K562 (cell line): ENCODE data around the gene MAPKAPK2. TPM values are rescaled to one million over a fixed set of nuclear protein-coding genes. Genes with fewer than 3 reads are reported as not detected.

Experiments
- BRCA1 ChIP-seq, 2 experiments: fragments of 450-650 bp in 1 of 2; sonication (generic) in 1 of 2; formaldehyde crosslinking in 1 of 2; IDR thresholded peaks; 2 replicates each; pipeline versions ENCODE4 v1.5.0 to v1.6.1; 2017 to 2020; ENCODE audit warnings: mild to moderate bottlenecking in 1 of 2, missing genetic modification reagents in 1 of 2
- CC2D1A ChIP-seq: fragments of 450-650 bp; IDR thresholded peaks from 2 replicates; pipeline ENCODE4 v1.6.1; 2017; ENCODE audit warnings: mild to moderate bottlenecking
- GABPB2 ChIP-seq: fragments of 250-450 bp; sonication (Bioruptor Pico); conservative IDR thresholded peaks from 2 replicates; pipeline ENCODE4 v1.5.1; 2021; ENCODE audit warnings: mild to moderate bottlenecking
- HDAC2 ChIP-seq: fragments of 450-650 bp; IDR thresholded peaks from 2 replicates; pipeline ENCODE4 v1.6.1; 2016; ENCODE audit warnings: mild to moderate bottlenecking
- MED1 ChIP-seq: sonication (generic); formaldehyde crosslinking; IDR thresholded peaks from 2 replicates; pipeline ENCODE4 v1.8.1; 2023; ENCODE audit warnings: missing genetic modification reagents, borderline replicate concordance
- NCOR1 ChIP-seq: fragments of 450-650 bp; IDR thresholded peaks from 2 replicates; pipeline ENCODE4 v1.6.1; 2016; ENCODE audit warnings: mild to moderate bottlenecking, moderate library complexity
- NR2C2 ChIP-seq, 2 experiments: fragments of 200-800 bp in 1 of 2; sonication (Bioruptor generic) in 1 of 2; sonication (generic) in 1 of 2; formaldehyde crosslinking in 1 of 2; IDR thresholded peaks; 2 replicates each; pipeline versions ENCODE4 v1.6.1 to v1.8.0; 2016 to 2022; ENCODE audit warnings: mild to moderate bottlenecking in 1 of 2, missing compliant biosample characterization in 1 of 2, missing genetic modification characterization in 1 of 2, missing genetic modification reagents in 1 of 2
- NR3C1 ChIP-seq: sonication (generic); formaldehyde crosslinking; IDR thresholded peaks from 2 replicates; pipeline ENCODE4 v1.8.1; 2022; ENCODE audit warnings: missing genetic modification reagents
- POLR2AphosphoS5 ChIP-seq: IDR thresholded peaks from 2 replicates; pipeline ENCODE4 v1.6.1; 2011; ENCODE audit warnings: mild to moderate bottlenecking, low read depth, low read length, moderate library complexity; ENCODE audit not compliant: control insufficient read depth, insufficient read depth
- RHOXF2B ChIP-seq: fragments of 250-450 bp; sonication (Bioruptor Pico); conservative IDR thresholded peaks from 2 replicates; pipeline ENCODE4 v1.5.1; 2021
- SRSF1 ChIP-seq: fragments of 200-400 bp; formaldehyde crosslinking; IDR thresholded peaks from 2 replicates; pipeline ENCODE4 v1.6.1; 2017; ENCODE audit warnings: mild to moderate bottlenecking, low read depth, low read length, moderate library complexity
- TBL1XR1 ChIP-seq, 2 experiments: IDR thresholded peaks; 2 replicates each; pipeline ENCODE4 v1.6.1; 2012; ENCODE audit warnings: improper control_type of control experiment in 2 of 2, low read length in 2 of 2, mild to moderate bottlenecking in 1 of 2
- TEAD1 ChIP-seq, 2 experiments: fragments of 450-650 bp in 1 of 2; sonication (generic) in 1 of 2; formaldehyde crosslinking; IDR thresholded peaks; 2 replicates each; pipeline versions ENCODE4 v1.4.0 to v1.8.0; 2020 to 2022; ENCODE audit warnings: mild to moderate bottlenecking in 2 of 2, missing genetic modification reagents in 1 of 2
- ZNF124 ChIP-seq: sonication (generic); formaldehyde crosslinking; IDR thresholded peaks from 2 replicates; pipeline ENCODE4 v1.8.1; 2022; ENCODE audit warnings: missing genetic modification reagents
- ZNF143 ChIP-seq: sonication (generic); formaldehyde crosslinking; IDR thresholded peaks from 2 replicates; pipeline ENCODE4 v1.9.0; 2022; ENCODE audit warnings: mild to moderate bottlenecking, missing genetic modification reagents
- ZNF324 ChIP-seq: fragments of 250-450 bp; sonication (Bioruptor Pico); IDR thresholded peaks from 2 replicates; pipeline ENCODE4 v1.4.0; 2020; ENCODE audit warnings: mild to moderate bottlenecking
- ZNF41 ChIP-seq: fragments of 250-450 bp; sonication (Bioruptor Pico); conservative IDR thresholded peaks from 2 replicates; pipeline ENCODE4 v1.4.0; 2020; ENCODE audit warnings: mild to moderate bottlenecking
- ZNF77 ChIP-seq: fragments of 250-450 bp; sonication (Bioruptor Pico); IDR thresholded peaks from 2 replicates; pipeline ENCODE4 v1.5.0; 2020
- polyA plus RNA-seq, 8 experiments: library from polyadenylated mRNA; depleted of rRNA in 4 of 8; stranded (reverse) in 5 of 8; unstranded in 3 of 8; fragments of >200 nt; fragmentation: Nextera tagmentation in 2 of 8; fragmentation: Illumina TruSeq in 1 of 8; extraction: Ambion mirVana in 2 of 8; extraction: Trizol in 1 of 8; gene quantifications; 2 replicates each; pipeline versions ENCODE4 v1.2.1 to v1.2.3, GENCODE V29; 2011 to 2014; ENCODE audit warnings: inconsistent platforms in 1 of 8, missing spikeins in 1 of 8
- total RNA-seq, 7 experiments: library from RNA; depleted of rRNA in 6 of 7; stranded (reverse); fragments of >200 nt in 6 of 7; fragmentation: Illumina TruSeq in 2 of 7; extraction: Trizol in 2 of 7; gene quantifications; 2 replicates each; pipeline versions ENCODE4 v1.2.1 to v1.2.3, GENCODE V29; 2011 to 2021; ENCODE audit warnings: low replicate concordance in 1 of 7
- TF ChIP-seq, protein P1 (sequence below): fragments of 450-650 bp; conservative IDR thresholded peaks from 2 replicates; pipeline ENCODE4 v1.6.1; 2016; ENCODE audit warnings: missing genetic modification characterization, low read depth, mild to moderate bottlenecking, control low read depth, missing compliant biosample characterization
- TF ChIP-seq, protein P2 (sequence below): fragments of 450-650 bp; IDR thresholded peaks from 2 replicates; pipeline ENCODE4 v1.6.1; 2016; ENCODE audit warnings: antibody characterized with exemption
- TF ChIP-seq, protein P3 (sequence below), 2 experiments: fragments of 450-650 bp; IDR thresholded peaks; 2 replicates each; pipeline ENCODE4 v1.6.1; 2016
- TF ChIP-seq, protein P4 (sequence below): fragments of 450-650 bp; formaldehyde crosslinking; IDR thresholded peaks from 2 replicates; pipeline ENCODE4 v1.4.0; 2022; ENCODE audit warnings: mild to moderate bottlenecking, moderate library complexity

The MAPKAPK2 gene
- total and polyA plus RNA-seq, 9 of the 15 experiments (the other 6 are each of a cell fraction or from before 2014, with no cell fraction given), result 0.63 to 94.2 (median 52.1) TPM

DNA sequence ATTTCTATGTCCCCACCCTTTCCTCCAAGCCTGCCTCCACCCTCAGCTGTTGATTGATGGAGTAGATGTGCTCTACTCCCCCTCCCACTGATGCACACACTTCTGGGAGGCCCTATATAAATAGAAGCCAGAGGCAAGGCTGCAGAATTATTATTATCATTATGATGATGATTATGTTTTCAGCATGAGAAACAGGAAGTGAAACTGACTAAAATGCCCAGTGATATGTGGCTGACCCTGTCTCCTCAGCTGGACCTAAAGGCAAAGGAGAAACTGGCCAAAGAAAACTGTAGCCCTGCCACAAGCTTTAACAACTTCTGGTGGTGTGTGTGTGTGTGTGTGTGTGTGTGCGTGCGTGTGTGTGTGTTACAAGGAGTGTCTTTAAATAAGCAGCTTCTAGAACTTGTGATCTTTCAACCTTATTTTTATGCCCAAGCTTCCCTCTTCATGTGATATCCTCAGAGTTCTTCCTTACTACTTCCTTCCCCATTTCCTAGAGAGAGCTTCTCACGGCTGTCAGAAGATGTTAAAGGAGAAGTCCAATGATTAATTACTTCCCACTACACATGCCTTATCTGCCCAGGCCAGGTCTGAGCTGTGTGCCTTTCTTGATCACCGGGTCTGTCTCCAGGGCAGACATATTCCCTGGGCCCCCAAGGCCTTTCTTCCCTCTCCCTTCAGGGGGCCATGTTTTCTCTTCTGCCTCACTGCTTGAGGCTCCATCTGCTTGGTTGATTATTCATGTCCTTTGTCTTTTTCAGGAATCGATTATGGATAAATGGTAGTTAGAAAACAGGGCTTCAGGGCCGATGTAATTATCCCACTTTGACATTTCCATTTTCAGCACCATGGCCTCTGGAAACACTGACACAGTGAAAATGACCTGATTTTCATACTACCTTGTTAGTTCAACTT lies 11.6 kb upstream of the MAPKAPK2 start (continued):
- TF ChIP-seq, protein P1, sequence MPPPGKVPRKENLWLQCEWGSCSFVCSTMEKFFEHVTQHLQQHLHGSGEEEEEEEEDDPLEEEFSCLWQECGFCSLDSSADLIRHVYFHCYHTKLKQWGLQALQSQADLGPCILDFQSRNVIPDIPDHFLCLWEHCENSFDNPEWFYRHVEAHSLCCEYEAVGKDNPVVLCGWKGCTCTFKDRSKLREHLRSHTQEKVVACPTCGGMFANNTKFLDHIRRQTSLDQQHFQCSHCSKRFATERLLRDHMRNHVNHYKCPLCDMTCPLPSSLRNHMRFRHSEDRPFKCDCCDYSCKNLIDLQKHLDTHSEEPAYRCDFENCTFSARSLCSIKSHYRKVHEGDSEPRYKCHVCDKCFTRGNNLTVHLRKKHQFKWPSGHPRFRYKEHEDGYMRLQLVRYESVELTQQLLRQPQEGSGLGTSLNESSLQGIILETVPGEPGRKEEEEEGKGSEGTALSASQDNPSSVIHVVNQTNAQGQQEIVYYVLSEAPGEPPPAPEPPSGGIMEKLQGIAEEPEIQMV (tag), result no peak
- no peak for TF ChIP-seq BRCA1 (IDR thresholded peaks at IDR 0.05)
- no peak for TF ChIP-seq BRCA1 (CRISPR knock-in tag; IDR thresholded peaks at IDR 0.05)
- TF ChIP-seq ZNF124, result no peak
- 0 out of 2 replicates have a peak, but pooled peaks have one; percentile 68 for TF ChIP-seq ZNF41 (CRISPR knock-in tag)
- TF ChIP-seq NR2C2 (CRISPR knock-in tag; IDR thresholded peaks at IDR 0.05), result no peak
- TF ChIP-seq NR2C2 (tag; IDR thresholded peaks at IDR 0.05), result no peak; the same call in 1 of the 2 replicates
- TF ChIP-seq ZNF77, result no peak
- TF ChIP-seq NR3C1 (CRISPR knock-in tag), result no peak
- no peak for TF ChIP-seq SRSF1
- TF ChIP-seq HDAC2, result peak; percentile 93
- TF ChIP-seq ZNF143, result no peak
- TF ChIP-seq, protein P2, sequence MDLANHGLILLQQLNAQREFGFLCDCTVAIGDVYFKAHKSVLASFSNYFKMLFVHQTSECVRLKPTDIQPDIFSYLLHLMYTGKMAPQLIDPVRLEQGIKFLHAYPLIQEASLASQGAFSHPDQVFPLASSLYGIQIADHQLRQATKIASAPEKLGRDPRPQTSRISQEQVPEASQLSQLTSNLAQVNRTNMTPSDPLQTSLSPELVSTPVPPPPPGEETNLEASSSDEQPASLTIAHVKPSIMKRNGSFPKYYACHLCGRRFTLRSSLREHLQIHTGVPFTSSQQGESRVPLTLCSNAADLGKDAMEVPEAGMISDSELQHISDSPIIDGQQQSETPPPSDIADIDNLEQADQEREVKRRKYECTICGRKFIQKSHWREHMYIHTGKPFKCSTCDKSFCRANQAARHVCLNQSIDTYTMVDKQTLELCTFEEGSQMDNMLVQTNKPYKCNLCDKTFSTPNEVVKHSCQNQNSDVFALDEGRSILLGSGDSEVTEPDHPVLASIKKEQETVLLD, result peak; percentile 72
- peak; percentile 84; the same call in 1 of the 2 replicates for TF ChIP-seq CC2D1A
- TF ChIP-seq TEAD1 (CRISPR knock-in tag; IDR thresholded peaks at IDR 0.05), result peak; percentile 49 to 82; a peak in 1 of 4 replicates
- TF ChIP-seq, protein P3, sequence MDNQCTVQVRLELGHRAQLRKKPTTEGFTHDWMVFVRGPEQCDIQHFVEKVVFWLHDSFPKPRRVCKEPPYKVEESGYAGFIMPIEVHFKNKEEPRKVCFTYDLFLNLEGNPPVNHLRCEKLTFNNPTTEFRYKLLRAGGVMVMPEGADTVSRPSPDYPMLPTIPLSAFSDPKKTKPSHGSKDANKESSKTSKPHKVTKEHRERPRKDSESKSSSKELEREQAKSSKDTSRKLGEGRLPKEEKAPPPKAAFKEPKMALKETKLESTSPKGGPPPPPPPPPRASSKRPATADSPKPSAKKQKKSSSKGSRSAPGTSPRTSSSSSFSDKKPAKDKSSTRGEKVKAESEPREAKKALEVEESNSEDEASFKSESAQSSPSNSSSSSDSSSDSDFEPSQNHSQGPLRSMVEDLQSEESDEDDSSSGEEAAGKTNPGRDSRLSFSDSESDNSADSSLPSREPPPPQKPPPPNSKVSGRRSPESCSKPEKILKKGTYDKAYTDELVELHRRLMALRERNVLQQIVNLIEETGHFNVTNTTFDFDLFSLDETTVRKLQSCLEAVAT (IDR thresholded peaks at IDR 0.05), result peak; percentile 7 to 75; a peak in 3 of 4 replicates
- TF ChIP-seq, protein P4, sequence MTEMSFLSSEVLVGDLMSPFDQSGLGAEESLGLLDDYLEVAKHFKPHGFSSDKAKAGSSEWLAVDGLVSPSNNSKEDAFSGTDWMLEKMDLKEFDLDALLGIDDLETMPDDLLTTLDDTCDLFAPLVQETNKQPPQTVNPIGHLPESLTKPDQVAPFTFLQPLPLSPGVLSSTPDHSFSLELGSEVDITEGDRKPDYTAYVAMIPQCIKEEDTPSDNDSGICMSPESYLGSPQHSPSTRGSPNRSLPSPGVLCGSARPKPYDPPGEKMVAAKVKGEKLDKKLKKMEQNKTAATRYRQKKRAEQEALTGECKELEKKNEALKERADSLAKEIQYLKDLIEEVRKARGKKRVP (CRISPR knock-in tag), result peak; percentile 80
- TF ChIP-seq POLR2AphosphoS5, result peak; percentile 98
- TF ChIP-seq GABPB2 (CRISPR knock-in tag), result no peak
- peak; percentile 98 for TF ChIP-seq NCOR1
- TF ChIP-seq RHOXF2B (CRISPR knock-in tag), result no peak
- TF ChIP-seq MED1 (CRISPR knock-in tag), result no peak
- peak; percentile 86 to 97; a peak in 3 of 4 replicates for TF ChIP-seq TBL1XR1 (IDR thresholded peaks at IDR 0.05; ENCODE audit: low read length in 2 of 2)
- TF ChIP-seq ZNF324 (CRISPR knock-in tag), result no peak
